DMS153 (cell line): ENCODE data around the gene PLAGL1.

Experiments used
- DNase-seq: peaks from one replicate; lab custom pipeline; 2025; lab: John Stamatoyannopoulos, UW

PLAGL1 gene

GRCh38 chr6:144008846-144009245 lies 787 bp upstream of the PLAGL1 start:
- DNase-seq: no peak

DNA sequence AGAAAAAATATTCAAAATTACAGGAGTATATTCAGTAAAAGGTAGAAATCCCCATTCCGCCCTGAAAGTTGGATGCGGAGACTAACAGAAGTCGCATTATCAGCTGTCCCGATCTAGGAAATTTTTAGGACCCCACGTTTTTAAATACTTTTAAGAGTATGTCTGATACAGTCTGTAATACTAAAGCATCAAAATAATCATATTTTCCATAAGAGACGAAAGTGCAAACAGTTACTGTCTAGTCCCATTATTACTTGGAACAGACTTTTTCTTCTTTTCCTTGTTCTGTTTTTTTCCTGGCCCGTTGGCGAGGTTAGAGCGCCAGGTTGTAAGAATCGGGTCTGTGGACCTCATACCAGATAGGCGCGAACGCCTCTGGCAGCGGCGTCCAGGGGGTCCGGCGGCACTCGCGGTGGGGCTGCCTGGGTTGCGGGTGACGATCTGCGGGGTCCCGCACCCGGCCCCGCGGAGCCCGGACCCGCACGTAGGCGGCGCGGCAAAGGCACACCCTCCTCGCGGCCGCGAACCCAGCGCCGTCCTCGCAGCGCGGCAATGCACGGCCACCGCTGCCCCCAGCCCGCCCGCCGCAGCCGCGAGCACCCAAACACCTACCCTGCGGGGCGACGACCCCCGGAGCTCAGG lies 460 bp downstream of the PLAGL1 start:
- DNase-seq: no peak

GRCh38 chr6:144006736-144007477 lies 1.2 kb downstream of the PLAGL1 start:
- DNase-seq: no peak

- no peak for DNase-seq
These were observed 8.7 kb downstream of the PLAGL1 start for GRCh38 chr6:143999406-143999805.

DNA sequence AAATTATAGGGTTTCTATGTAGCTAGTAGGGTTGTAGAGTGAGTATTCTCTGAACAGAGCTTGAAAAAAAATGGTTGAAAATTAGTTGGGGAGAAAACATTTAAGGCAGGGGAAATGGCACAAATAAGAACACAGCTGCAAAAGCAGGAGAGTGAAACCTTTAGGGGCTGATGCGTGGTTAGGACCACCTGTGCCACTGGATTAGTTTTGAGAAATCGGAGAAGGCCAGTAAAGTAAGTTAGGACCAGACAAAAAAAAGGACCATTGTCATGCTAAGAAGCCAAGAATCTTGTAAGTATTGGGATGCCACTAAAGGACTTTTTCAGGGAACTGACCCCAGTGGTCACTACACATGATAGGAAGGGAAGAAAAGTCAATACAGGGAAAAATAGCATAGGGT lies 9.4 kb downstream of the PLAGL1 start:
- DNase-seq: no peak

DNA sequence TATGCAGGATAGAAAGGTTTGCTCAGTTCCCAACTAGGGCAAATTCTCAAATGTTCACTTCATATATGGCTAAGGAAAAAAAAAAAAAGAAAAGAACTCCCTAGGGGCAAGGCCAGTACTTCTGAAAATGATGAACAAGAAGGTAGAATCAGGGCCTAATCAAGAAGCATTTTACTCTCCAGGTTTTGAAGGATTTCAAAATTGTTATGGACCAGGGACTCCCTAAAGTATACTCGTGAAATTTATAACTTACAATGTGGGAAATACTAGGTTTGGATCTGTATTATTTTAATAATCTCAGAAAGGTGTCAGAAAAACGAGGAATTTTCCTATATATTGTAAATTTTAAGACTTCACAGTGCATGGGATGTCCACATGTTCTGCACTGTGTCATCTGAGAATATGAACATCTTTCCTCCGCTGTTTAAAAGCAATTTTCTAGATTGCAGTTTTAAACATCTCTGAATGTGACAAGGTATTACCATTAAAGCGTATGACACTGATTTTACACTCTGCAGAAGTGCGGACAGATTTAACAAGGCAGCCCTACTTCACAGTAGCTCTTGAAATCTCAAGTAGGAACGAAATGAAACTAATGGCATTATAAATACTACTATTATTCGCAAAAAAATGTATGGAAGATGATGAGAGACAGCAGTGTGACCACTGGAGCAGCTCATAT lies 14.0 kb downstream of the PLAGL1 start:
- no peak for DNase-seq

DNA sequence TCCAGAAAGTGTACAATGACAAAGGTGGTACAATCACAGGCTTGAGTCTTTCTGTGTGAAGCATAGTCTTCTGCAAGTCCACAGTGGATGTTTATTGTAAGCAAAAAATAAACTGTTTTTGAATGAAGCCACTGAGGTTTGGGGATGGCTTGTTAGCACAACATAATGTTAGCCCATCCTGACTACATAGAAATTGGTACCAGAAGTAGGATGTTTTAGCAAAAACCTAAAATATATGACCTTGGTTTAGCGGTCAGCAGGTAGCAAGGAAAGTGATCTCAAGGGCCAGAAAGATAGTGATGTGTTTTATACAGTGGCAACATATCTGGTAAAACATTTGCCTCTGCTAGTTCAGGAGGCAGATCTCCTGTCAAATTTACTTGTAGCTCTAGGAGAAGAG lies 15.8 kb downstream of the PLAGL1 start:
- no peak for DNase-seq

GRCh38 chr6:143986463-143987065 lies 21.5 kb downstream of the PLAGL1 start:
- DNase-seq: no peak

- no peak for DNase-seq
These were observed 23.4 kb downstream of the PLAGL1 start for GRCh38 chr6:143984666-143985065.

- no peak for DNase-seq
These were observed 25.1 kb downstream of the PLAGL1 start for GRCh38 chr6:143982968-143983367.

- no peak for DNase-seq
These were observed 27.1 kb downstream of the PLAGL1 start for GRCh38 chr6:143980921-143981320.

DNA sequence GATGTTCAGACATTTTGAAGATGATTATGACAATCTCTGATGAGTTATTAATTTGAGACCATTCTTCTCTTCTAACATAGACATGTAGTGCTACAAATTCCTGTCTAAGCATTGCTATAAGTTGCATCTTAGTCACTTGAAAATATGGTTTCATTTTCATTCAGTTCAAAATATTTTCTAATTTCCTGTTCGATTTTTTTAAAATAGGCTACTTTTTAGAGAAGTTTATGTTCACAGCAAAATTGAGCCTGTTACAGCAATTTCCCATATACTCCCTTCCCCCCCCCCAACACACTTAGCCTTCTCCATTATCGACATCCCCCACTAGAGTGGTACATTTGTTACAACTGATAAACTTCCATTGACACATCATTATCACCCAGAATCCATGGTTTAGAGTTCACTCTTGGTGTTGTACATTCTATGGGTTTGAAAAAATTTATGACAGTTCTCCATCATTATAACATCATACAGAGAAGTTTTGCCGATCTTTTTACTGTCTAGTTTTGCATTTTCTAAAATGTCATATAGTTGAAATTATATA lies 31.2 kb downstream of the PLAGL1 start:
- no peak for DNase-seq

DNA sequence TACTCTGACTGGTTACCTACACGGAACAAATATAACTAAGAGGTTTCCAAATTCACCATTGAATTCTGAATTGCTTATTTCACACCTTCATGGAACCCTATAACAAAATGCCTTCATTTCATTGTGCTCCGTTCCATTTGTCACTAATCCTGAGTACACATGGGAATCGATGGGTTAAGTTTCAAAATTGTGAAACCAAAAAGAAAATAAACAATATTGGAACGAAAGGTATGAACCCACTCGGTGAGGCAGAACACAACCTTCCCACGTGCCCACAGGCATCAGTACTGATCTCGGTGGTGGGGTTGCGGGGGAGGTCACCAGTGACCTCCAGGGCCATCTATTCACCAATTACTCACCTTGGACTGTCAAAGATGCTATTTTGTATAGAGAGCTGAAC lies 34.0 kb downstream of the PLAGL1 start:
- no peak for DNase-seq

DNA sequence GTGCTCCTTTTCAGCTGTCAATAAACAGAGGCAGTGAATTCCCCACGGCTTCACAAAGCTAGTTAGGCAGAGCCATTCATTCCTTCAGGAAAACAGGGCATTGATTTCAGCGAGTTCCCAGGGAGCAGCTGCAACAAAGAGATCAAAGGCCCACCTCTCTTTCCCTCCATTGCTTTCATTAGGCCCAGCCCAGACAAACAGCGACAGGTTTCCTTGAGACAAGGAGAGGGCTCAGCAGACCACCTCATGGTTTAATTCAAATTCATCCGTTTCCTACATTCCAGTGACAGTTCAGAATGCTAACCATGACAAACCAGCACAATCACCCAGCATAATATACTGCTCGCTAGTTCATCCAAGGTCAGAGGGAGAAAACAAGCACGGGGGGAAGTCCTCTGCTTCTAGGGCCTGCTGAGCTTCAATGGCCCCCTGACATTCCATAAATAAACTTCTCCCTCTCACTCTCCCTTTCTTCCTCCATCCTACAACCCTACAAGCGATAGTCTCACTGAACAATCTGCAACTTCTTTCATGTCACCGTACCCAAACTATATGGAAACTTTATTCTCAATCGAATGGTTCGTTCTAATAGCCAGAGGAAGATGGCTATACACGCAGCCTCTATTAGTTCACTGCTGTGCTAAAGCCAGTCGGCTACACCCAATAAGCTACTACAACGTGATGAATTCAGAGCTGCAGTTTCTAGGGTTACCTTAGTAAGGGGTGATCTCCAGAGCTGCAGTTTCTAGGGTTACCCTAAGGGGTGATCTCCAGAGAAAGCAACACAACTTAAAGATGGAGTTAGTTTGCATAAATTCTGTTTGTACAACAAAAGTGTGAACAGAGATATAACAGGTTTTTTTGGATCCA lies 34.7 kb downstream of the PLAGL1 start:
- DNase-seq: no peak

DNA sequence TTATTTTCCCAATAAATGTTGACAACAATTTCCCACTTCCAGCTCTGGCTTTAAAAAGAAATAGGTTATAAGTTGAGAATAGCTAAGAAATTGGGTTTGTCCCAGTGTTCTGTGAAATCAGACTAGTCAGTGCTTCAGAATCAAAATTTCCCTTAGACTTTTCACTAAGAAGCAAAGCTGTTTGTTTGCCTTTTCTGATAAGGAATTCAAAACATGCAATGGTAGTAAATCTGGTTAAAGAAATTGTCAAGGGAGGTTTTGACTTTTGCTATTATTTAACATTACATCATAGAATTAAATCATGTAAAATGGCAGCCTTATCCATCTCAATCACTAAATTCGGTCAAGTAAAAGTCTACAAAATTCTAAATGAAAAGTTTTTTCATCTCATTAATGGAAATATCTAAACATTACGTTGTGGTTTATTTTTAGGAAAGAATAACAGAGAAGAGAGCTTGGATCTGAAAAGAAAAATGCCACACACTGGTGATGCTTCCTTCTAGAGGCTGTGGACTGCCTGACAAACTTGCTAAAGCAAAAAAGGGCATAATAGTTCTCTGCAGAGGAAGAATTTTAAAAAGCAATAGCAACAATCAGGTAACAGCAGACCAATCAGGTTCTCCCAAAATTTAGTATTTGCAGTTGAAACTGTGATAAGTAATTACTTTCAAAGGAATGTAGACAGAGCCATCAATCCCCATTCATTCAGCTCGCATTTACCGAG lies 36.4 kb downstream of the PLAGL1 start:
- DNase-seq: no peak

DNA sequence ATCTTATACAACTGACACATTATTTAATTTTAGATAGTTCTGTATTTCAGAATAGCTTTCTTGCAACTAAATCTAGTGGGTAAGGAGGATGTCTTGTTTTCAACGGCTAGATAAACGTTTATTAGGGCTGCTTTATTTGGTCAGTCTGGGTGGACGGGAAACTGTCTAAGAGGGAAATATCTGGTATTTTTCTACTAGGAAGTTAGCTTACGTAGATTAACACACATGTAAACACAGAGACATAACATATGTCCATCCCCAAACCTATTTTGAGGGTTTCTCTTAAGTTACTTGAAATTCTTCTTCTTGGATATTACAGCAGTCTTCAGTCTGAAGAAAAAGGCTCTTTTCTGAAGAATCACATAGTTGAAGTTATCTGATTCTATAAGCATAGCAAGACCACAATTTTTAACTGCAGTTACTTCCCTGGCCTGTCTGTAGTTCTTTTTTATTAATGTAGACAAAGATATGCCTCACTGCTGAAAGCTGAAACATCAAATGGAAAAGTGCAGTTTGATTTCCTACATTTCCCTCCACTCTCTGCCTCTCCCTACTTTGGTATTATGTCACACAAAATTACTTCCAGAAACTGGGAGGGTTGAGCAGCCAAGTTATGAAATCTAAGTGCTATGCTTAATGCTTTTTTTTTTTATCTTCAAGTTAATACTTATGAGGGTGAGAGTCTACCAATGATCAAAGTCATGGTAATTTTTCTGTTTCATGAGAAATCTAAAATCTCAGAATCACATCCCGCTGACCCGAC lies 37.4 kb downstream of the PLAGL1 start:
- no peak for DNase-seq

DNA sequence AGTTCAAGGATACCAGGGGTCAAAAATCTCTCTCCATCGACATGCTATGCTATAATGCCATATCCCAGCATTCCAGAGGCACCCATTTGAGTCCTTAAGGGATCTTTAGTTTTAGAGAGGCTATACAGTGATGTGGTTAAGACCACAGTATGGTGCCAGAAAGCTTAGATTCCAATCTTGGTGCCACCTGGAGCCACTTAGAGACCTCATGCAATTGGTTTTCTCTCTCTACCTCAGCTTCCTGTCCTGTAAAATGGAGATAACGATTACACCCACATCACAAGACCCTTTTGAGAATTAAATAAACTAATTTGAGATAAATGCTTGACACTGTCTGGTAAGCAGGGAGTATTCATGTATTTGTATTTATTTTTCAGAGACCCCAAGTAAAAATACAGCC lies 39.0 kb downstream of the PLAGL1 start:
- no peak for DNase-seq

GRCh38 chr6:143967706-143968376 lies 40.2 kb downstream of the PLAGL1 start:
- DNase-seq: no peak

DNA sequence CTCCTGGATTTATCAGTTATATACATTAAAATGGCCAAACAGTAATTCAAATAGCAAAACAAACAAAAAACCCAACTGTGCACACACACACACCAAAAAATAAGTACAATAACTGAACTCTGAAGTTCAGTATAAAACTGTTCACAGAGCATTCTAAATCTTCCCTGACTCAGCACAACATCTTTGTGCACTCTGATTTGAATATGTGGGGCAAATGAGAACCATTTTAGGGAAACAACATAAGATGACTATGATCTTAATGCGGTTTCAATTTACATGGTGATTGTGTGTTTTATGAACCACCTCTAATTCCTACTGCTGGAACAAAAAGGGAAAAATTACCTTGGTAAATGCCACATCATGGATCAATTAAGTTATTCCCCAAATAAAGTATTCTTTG lies 41.7 kb downstream of the PLAGL1 start:
- DNase-seq: no peak
